Breast epithelium (tissue), 3 donors: ENCODE results near the gene LGR5.

Source experiments
- POLR2A ChIP-seq: fragments of 450-650 bp; IDR thresholded peaks from one replicate; pipeline ENCODE4 v1.6.1; 2016; ENCODE audit warnings: antibody characterized with exemption, mild to moderate bottlenecking, moderate library complexity
- TF ChIP-seq, protein P1 (sequence below), 3 donors: fragments of 450-650 bp; IDR thresholded peaks; one replicate each; pipeline ENCODE4 v1.5.1; 2016 to 2017; ENCODE audit warnings: antibody characterized with exemption in 3 of 3, mild to moderate bottlenecking in 3 of 3, moderate library complexity in 3 of 3

DNA sequence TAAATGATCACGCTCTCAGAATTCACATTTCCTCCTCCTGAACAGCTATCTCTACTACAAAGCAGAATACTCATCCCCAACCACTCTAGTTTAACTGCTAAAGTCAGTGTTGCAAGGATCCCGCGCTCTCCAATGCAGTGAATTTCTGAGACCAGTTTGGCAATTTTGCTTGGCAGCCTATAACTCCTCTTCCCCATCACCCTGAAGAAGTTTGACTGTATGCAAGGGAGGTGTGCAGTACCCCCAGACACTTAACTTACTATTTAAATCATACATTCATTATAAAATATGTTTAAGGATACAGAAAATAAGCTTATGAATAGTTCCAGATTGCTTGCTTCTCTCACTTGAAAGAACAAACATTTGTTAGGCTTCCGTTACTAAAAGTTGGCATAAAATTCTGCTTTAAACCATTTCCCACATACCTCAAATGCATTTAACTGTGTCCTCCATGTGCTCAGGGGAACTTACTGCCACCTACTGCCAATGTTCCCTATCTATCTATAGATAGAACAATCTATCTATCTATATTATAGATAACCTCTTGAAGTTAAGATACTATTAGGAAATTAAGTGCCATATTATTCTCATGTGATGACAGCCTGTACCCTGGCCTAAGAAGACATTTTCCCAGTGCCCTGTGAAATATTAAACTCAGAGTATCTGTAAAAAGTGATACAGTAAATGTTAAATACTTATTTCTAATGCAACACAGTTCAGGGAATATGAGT, 2.4 kb downstream of the LGR5 start:
- TF ChIP-seq, protein P1, sequence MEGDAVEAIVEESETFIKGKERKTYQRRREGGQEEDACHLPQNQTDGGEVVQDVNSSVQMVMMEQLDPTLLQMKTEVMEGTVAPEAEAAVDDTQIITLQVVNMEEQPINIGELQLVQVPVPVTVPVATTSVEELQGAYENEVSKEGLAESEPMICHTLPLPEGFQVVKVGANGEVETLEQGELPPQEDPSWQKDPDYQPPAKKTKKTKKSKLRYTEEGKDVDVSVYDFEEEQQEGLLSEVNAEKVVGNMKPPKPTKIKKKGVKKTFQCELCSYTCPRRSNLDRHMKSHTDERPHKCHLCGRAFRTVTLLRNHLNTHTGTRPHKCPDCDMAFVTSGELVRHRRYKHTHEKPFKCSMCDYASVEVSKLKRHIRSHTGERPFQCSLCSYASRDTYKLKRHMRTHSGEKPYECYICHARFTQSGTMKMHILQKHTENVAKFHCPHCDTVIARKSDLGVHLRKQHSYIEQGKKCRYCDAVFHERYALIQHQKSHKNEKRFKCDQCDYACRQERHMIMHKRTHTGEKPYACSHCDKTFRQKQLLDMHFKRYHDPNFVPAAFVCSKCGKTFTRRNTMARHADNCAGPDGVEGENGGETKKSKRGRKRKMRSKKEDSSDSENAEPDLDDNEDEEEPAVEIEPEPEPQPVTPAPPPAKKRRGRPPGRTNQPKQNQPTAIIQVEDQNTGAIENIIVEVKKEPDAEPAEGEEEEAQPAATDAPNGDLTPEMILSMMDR (IDR thresholded peaks at IDR 0.05), result no peak
- TF ChIP-seq POLR2A, result no peak
